ENCODE data around the gene SRBD1.

Gene SRBD1

DNA sequence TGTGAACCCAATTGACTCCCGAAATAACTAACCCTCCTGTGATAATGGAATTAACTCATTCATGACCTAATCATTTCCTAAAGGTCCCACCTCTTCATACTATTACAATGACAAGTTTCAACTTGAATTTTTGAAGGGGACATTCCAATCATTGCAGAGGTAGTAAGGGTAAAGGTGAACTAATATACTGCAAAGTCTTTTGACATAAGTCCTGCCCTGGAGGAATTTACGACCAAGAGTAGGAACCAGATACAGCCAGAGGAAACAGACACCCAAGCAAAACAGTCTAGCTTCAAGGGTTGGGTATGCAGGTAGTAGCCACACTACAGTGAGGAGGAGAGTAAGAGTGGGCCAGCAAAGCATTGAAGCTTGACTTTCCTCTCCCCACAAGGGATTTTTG is 1.2 kb upstream of the SRBD1 start:
- no peak overlapping the region for H3K9ac ChIP-seq (ENCODE audit: low read length)
- no peak overlapping the region for H3K4me3 ChIP-seq (ENCODE audit: low read length)
- H2AFZ ChIP-seq (ENCODE audit: low read length): no peak overlapping the region
- no peaks in the 10 kb centered on the region for H3K9me2 ChIP-seq (replicated peaks; ENCODE audit: insufficient read depth, low read length)
- TF ChIP-seq, protein P1, sequence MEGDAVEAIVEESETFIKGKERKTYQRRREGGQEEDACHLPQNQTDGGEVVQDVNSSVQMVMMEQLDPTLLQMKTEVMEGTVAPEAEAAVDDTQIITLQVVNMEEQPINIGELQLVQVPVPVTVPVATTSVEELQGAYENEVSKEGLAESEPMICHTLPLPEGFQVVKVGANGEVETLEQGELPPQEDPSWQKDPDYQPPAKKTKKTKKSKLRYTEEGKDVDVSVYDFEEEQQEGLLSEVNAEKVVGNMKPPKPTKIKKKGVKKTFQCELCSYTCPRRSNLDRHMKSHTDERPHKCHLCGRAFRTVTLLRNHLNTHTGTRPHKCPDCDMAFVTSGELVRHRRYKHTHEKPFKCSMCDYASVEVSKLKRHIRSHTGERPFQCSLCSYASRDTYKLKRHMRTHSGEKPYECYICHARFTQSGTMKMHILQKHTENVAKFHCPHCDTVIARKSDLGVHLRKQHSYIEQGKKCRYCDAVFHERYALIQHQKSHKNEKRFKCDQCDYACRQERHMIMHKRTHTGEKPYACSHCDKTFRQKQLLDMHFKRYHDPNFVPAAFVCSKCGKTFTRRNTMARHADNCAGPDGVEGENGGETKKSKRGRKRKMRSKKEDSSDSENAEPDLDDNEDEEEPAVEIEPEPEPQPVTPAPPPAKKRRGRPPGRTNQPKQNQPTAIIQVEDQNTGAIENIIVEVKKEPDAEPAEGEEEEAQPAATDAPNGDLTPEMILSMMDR (IDR thresholded peaks at IDR 0.05; ENCODE audit: low read length): no peak
- no peak for TF ChIP-seq EZH2 (optimal IDR thresholded peaks at IDR 0.05; ENCODE audit: low read depth, low read length)
- no peaks in the 10 kb centered on the region for H3K36me3 ChIP-seq (replicated peaks; ENCODE audit: insufficient read depth, low read length)
- no peaks in the 10 kb centered on the region for H4K20me1 ChIP-seq (ENCODE audit: insufficient read depth, low read length)
- no peaks in the 10 kb centered on the region for H3K9me3 ChIP-seq (replicated peaks; ENCODE audit: insufficient read depth, low read length)
- no peaks in the 10 kb centered on the region for H3K27me3 ChIP-seq (replicated peaks; ENCODE audit: insufficient read depth, low read length)
- peaks cover 30% of the 10 kb centered on the region for H3K4me1 ChIP-seq (ENCODE audit: low read length)
- H3K27ac ChIP-seq (ENCODE audit: low read length): no peak overlapping the region
- no peak for DNase-seq
- H3K79me2 ChIP-seq (ENCODE audit: low read length): peaks cover 33% of the 10 kb centered on the region
- peaks cover 5% of the 10 kb centered on the region for H3F3A ChIP-seq (ENCODE audit: insufficient read depth, low read length)
- no peak overlapping the region for H3K4me2 ChIP-seq (ENCODE audit: low read depth, low read length)

DNA sequence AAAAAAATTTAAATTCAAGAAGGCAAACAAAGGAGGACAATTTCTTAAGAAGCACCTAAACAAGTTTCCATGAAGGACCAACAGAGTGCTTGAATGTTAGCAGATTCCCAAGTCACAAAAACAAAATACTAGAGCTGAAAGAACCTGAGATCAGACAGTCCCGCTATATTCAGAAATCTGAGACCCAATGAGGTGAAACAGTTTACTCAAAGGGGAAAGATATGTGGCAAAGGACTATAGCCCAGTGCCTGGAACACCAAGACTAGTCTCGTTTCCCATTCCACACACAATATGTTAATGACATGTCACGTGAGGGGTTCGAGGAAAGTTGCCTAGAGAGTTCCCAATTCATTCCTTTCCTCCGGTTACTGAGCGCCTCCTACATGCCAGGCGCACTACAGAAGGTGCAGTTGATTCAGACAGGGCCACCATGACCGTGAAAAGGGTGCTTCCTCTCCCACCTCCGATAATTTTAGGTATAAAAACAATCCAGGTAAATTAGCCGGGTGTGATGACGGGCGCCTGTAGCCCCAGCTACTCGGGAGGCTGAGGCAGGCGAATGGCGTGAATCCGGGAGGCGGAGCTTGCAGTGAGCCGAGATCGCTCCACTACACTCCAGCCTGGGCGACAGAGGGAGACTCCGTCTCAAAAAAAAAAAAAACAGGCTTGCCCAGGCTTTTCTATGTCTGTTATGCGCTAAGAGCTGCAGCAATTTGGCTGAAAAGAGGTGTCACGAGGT is 617 bp downstream of the SRBD1 start:
- TF ChIP-seq EZH2phosphoT487 (IDR thresholded peaks at IDR 0.05; ENCODE audit: low read length): no peak
- TF ChIP-seq, protein P1 (IDR thresholded peaks at IDR 0.05; ENCODE audit: low read length): peak; percentile 42; the same call in 1 of the 2 replicates
- peaks cover 3% of the 10 kb centered on the region; the same call in 1 of the 2 replicates for H3F3A ChIP-seq (ENCODE audit: insufficient read depth, low read length)
- H4K20me1 ChIP-seq (ENCODE audit: insufficient read depth, low read length): no peaks in the 10 kb centered on the region
- H3K9me2 ChIP-seq (replicated peaks; ENCODE audit: insufficient read depth, low read length): no peaks in the 10 kb centered on the region
- H3K4me2 ChIP-seq (ENCODE audit: low read depth, low read length): peak overlapping the region; percentile 80
- H3K27ac ChIP-seq (ENCODE audit: low read length): peak overlapping the region; percentile 85
- DNase-seq: peak; percentile 43
- no peaks in the 10 kb centered on the region for H3K36me3 ChIP-seq (replicated peaks; ENCODE audit: insufficient read depth, low read length)
- H3K9me3 ChIP-seq (replicated peaks; ENCODE audit: insufficient read depth, low read length): no peaks in the 10 kb centered on the region
- H2AFZ ChIP-seq (ENCODE audit: low read length): peak overlapping the region; percentile 48
- H3K79me2 ChIP-seq (ENCODE audit: low read length): peaks cover 42% of the 10 kb centered on the region
- no peaks in the 10 kb centered on the region for H3K27me3 ChIP-seq (replicated peaks; ENCODE audit: insufficient read depth, low read length)
- H3K4me3 ChIP-seq (ENCODE audit: low read length): peak overlapping the region; percentile 75
- H3K9ac ChIP-seq (ENCODE audit: low read length): peak overlapping the region; percentile 91
- H3K4me1 ChIP-seq (ENCODE audit: low read length): peaks cover 21% of the 10 kb centered on the region

DNA sequence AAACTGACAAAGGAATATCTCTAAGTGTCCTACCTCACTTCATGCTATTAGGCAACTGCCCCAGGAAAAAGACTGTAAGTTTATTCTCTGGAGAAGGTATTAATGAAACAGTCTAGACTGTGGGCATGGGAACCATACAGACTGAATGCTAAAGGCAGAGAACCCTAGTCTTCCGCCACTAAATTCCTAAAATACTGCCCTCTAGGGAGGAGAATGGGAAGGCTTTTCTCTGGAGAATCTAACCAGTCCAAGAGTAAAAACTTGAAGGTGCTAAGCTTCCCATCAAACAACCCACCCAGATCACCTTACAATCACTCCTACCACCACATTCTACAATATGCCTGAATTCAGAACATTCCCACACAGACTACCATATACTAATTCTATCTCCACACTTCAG is 3.4 kb downstream of the SRBD1 start:
- Histone ChIP-seq H3K36me3 (replicated peaks; ENCODE audit: insufficient read depth, low read length) (no peaks in the 10 kb centered on the region), H3F3A (ENCODE audit: insufficient read depth, low read length) (peaks cover 3% of the 10 kb centered on the region; the same call in 1 of the 2 replicates), H3K9me2 (replicated peaks; ENCODE audit: insufficient read depth, low read length) (no peaks in the 10 kb centered on the region), H3K27ac (ENCODE audit: low read length) (no peak overlapping the region), H2AFZ (ENCODE audit: low read length) (no peak overlapping the region), H3K9me3 (replicated peaks; ENCODE audit: insufficient read depth, low read length) (no peaks in the 10 kb centered on the region), H3K4me1 (ENCODE audit: low read length) (peaks cover 19% of the 10 kb centered on the region; the same call in 1 of the 2 replicates), H3K79me2 (ENCODE audit: low read length) (peaks cover 46% of the 10 kb centered on the region), H4K20me1 (ENCODE audit: insufficient read depth, low read length) (no peaks in the 10 kb centered on the region), H3K4me3 (ENCODE audit: low read length) (no peak overlapping the region), H3K4me2 (ENCODE audit: low read depth, low read length) (no peak overlapping the region), H3K9ac (ENCODE audit: low read length) (no peak overlapping the region), H3K27me3 (replicated peaks; ENCODE audit: insufficient read depth, low read length) (no peaks in the 10 kb centered on the region)
- no peak for DNase-seq
- TF ChIP-seq EZH2phosphoT487 (IDR thresholded peaks at IDR 0.05; ENCODE audit: low read length) (no peak), EZH2 (optimal IDR thresholded peaks at IDR 0.05; ENCODE audit: low read depth, low read length) (no peak)
- TF ChIP-seq, protein P1 (IDR thresholded peaks at IDR 0.05; ENCODE audit: low read length): peak; percentile 22; the same call in 1 of the 2 replicates

Measured in MM.1S (cell line).